Measurements from ENCODE around the gene ART1.
"Not testable (repeated sequence)": the region's sequence is repeated elsewhere in the genome, so short reads cannot be mapped to it uniquely, and the experiment has no call there.

The ART1 gene, protein sequence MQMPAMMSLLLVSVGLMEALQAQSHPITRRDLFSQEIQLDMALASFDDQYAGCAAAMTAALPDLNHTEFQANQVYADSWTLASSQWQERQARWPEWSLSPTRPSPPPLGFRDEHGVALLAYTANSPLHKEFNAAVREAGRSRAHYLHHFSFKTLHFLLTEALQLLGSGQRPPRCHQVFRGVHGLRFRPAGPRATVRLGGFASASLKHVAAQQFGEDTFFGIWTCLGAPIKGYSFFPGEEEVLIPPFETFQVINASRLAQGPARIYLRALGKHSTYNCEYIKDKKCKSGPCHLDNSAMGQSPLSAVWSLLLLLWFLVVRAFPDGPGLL

GRCh38 chr11:3644817-3645235 is at the start of gene ART1:
TSS of gene ART1 (plus strand) at chr11:3645128. CDS start at chr11:3659214, 14,086 bp downstream.
- no peak for DNase-seq

DNA sequence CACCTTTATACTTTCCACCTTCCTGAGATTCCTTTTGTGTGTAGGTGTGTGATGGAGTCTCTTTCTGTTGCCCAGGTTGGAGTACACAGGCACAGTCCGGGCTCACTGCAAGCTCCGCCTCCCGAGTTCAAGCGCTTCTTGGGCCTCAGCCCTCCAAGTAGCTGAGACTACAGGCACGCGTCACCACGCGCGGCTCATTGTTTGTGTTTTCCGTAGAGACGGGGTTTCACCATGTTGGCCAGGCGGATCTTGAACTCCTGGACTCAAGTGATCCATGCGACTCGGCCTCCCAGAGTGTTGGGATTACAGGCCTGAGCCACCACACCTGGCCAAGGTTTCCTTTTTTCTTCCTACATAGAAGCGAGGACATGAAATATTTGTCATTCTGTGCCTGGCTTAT is 47.2 kb upstream of the ART1 start:
- not testable (repeated sequence) for DNase-seq

DNA sequence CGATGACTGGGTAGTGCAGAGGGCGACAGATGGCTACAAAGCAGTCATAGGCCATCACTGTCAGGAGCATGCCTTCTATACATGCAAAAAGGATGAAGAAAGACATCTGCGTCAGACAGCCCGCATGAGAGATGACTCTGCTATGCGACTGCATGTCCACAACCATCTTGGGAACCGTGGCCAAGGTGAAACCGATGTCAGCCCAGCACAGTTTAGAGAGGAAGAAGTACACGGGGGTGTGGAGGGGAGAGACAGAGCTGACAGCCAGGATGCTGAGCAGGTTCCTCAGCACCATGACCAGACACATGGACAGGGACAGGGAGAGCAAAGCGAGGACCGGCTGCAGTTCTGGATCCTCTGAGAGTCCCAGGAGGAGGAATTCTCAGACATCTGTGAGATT is 44.7 kb upstream of the ART1 start:
- DNase-seq = not testable (repeated sequence)

DNA sequence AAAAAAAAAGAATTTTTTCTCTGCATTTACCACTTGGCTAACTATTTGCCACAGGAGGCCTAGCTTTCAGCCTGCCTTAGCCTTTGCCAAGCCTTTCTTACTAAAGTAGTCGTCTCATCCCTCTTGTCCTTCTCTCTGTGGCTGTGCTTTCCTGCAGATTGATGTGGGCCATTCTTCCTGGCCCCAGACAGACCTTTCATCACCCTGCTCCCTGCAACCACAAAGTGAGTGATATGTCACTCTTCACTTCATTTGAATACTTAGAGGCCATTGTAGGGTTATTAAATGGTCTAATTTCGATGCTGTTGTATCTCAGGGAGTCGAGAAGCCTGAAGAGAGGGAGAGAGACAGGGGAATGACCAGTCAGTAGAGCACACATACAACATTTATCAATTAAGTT is 40.8 kb upstream of the ART1 start:
- no peak for DNase-seq

DNA sequence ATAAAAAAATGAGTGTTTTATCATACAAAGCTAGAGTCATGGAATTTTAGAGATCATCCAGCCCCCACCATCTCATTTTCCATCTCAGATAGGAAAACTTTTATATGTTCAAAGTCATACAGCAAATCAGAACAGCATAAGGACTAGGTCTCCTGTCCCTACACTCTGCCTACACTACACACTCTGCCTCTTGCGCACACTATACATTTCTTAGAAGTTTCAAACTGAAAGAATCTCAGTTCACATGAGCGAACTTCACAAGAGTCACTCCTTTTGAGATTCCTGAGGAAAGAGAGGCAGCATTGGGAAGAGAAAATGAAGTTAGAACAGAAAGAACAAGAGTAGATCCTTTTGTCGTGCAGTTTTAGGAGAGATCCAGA is 39.7 kb upstream of the ART1 start:
- no peak for DNase-seq

GRCh38 chr11:3605771-3606203 is 39.1 kb upstream of the ART1 start:
- no peak for DNase-seq

GRCh38 chr11:3609416-3610265 is 35.3 kb upstream of the ART1 start:
- peak; percentile 24 to 51 for DNase-seq

DNA sequence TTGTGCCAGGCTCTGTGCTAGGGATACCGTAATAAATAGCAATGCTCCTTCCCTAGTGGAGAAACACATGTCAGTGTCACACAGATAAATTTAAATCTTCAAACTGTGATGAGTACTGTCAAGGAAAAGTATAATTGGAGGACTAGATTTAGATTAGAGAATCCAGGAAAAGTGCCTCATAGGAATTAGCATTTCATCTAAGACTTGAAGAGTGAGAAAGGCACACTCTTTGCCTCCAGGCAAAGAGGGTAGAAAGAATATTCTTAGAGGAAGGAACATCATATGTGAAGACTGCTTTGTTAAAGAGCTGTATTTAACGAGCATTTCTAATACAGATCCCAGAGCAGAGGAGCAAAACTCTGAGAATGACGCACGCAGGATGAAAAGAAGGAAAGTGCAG is 34.1 kb upstream of the ART1 start:
- no peak for DNase-seq

DNA sequence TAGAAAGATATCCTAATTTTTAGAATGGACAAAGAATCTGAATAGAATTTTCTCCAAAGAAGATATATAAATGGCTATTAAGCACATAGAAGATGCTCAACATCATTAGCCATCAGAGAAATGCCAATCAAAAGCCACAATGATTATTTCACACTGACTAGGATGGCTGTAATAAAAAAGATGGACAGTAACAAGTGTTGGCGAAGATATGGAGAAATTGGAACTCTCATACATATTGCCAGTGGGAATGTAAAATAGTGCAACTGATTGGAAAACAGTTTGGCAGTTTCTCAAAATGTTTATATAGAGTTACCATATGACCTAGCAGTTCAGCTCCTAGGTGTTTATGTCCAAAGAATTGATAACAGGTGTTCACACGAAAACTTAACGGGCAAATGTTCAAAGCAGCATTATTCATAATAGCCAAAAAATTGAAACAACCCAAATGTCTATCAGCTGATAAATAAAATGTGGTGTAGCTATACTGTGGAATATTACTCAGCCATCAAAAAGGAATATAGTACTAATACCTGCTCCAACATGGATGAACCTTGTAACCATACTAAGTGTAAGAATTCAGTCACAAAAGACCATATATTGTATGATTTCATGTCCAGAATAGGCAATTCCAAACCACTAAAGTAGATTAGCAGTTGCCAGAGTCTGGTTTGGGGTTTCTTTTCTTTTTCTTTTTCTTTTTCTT is 32.8 kb upstream of the ART1 start:
- no peak for DNase-seq

DNA sequence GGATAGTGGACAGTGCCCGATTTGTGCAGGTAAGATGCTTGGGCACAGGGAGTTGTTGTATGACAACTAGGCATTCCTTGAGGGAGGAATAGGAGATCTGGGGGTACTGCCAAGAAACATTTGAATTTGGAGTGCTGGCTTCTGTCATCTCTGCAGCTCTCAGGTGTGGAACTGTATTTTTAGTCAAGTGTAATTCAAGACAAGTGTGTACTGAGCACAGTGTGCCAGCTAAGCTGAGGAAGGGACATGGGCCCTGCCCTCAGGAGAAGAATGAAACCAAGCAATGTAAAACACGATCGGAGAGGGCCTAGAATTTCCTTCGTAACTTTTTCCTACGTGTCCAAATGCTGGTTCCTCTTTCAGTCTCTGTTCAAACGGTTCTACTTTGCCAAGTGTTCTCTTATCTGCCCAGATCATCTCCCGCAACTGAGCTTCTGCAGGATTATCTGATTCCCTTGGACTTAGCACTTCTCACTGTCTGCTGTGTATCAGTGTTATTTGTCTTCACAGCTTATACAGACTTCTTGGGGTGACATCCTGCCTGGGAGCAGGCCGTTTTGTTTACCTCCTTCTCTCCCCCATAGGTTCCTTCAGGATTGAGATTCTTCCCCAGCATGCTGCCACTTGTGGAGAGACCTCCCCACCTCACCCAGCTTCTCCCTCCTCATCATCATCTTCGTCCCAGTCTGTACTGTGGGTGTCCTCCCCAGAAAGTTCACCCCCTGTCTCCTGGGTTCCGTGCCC is 30.8 kb upstream of the ART1 start:
- no peak for DNase-seq

DNA sequence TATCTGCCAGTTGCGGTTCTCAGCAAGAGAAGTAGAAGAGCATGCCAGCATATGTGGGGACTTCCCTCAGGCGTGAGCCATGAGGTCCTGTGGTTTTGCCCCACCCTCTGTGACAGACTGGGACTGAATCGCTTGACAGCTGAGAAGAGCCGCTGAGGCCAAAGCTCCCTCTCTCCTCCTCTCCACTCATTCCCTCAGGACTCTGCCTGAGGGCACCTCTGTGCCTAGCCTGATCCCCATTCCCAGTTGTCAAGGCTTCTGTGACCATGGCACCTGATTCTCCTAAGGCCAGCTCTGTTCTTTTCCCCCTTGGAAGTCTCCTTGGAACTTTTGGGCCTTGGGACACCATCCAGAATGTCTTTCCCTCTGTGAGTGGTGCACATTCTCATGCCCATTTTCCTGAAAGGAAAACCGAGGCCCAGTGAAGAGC is 30.2 kb upstream of the ART1 start:
- peak; percentile 50 to 52 for DNase-seq

DNA sequence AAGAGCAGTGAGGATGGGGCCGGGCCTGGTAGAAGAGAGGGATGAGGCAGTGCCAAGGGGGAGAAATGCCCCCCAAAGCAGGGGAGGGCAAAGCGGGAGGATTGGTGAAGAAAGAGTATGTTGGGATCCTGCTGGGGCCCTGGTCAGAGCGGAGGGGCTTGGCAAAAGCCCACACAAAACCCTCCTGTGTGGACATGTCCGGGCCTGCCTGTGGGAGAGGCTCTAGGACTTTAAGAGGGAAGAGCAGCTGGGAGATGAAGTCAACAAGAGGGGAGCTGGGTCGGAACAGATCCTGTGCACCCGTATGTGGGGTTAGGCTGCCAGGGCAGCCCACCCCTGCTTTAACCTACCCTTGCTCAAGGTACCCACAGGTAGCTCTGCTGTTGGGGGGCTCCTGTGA is 28.9 kb upstream of the ART1 start:
- DNase-seq = no peak

GRCh38 chr11:3616721-3617460 is 28.0 kb upstream of the ART1 start:
- no peak for DNase-seq

DNA sequence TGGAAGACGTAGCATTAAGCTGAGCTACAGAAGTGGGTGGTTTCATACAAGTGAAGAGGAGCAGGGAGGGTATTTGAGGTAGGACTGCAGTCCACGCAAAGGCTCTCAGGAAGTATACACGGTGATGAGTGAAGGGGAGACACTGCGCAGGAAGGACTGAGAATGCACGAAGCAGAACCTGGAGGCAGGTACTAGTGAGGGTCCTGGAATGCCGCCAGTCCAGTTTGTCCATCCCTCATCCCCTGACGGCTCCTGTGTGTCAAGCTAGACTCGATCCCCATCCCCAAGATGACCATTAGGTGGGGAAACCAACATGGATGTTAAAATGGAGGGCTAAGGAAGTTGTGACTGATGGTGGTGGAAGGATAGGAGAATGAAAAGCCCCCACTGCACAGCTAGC is 26.9 kb upstream of the ART1 start:
- DNase-seq = no peak

- no peak for DNase-seq
These were observed 22.4 kb upstream of the ART1 start for GRCh38 chr11:3622521-3622920.

GRCh38 chr11:3623121-3623520 is 21.8 kb upstream of the ART1 start:
- no peak for DNase-seq

DNA sequence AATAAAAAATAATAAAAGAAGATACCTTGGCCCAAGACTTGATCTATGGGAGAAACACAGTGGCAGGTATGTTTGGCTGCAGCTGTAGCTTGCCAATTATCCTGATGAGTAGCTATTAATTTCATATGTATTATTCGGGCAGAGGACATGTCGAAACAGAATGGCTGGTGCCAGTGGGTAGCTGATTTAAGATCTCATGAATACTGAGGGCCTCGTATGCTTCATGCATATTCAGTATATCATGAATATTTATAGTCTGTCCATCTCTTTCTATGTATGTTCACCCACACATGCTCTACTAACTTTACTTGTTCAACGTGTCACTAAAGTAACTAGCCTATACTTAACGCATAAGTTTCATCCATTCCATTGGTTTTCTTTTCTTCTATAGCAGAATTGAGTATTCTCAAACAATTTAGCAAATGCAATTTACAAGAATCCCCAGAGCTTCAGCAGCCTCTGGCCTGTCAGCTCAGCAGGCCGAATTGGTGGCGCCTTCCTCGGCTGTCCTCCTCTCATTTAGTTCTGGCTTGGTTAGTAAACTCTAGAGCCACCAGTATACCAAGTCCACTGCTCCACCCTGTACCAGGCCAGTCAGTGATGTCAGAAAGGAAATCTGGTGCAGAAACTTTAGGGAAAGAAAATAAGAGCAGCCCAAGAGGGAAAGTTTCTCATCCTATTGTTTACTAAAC is 21.0 kb upstream of the ART1 start:
- no peak for DNase-seq

- DNase-seq = no peak
These were observed 18.5 kb upstream of the ART1 start for GRCh38 chr11:3626250-3626960.

- DNase-seq = no peak
These were observed 17.6 kb upstream of the ART1 start for GRCh38 chr11:3627291-3627690.

DNA sequence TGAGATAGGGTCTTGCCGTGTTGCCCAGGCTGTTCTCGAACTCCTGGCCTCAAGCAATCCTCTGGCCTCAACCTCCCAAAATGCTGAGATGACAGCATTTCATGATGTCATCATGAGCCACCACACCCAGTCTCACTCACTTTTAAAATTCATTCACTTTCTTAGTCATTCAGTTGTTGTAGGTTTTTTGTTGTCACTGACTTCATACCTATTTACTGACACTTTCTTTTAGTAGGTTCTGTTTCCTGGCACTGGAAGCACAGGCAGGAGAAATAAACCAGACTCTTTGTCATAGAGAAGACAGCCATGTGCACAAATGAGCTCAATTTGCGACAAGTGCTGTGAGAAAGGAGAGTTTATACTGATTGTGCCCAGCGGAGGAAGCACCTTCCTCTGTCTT is 13.6 kb upstream of the ART1 start:
- no peak for DNase-seq
